Body of pancreas (tissue), 4 donors: Measurements from ENCODE around the gene HTR2B.

ENCODE experiments used
- POLR2A ChIP-seq, 3 donors: fragments of 450-650 bp; IDR thresholded peaks; one replicate each; pipeline ENCODE4 v1.6.1; 2016; ENCODE audit warnings: antibody characterized with exemption in 3 of 3, mild to moderate bottlenecking in 2 of 3
- TF ChIP-seq, protein P1 (sequence below), 7 experiments: fragments of 450-650 bp in 4 of 7; fragments of 200-600 bp in 3 of 7; sonication (generic) in 3 of 7; IDR thresholded peaks; one replicate each; pipeline ENCODE4 v1.5.1; 2016 to 2019; ENCODE audit warnings: antibody characterized with exemption in 7 of 7

DNA sequence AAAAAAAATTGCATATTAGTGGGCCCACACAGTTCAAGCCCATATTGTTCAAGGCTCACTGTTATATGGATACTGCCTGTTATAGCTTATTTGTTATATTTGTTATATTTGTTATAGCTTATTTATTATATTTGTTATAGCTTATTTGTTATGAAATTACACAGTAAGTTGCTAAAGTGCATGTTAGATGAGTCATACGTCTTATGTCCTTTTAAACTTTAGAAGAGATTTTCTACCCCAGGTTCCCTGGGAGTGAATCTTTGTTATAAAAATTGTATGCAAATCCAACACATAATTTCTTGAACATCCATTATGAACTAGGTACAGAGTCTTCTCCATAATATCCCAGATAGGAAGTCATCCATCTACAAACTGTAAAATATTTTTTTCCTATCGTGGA lies 22.1 kb downstream of the HTR2B start:
- TF ChIP-seq, protein P1, sequence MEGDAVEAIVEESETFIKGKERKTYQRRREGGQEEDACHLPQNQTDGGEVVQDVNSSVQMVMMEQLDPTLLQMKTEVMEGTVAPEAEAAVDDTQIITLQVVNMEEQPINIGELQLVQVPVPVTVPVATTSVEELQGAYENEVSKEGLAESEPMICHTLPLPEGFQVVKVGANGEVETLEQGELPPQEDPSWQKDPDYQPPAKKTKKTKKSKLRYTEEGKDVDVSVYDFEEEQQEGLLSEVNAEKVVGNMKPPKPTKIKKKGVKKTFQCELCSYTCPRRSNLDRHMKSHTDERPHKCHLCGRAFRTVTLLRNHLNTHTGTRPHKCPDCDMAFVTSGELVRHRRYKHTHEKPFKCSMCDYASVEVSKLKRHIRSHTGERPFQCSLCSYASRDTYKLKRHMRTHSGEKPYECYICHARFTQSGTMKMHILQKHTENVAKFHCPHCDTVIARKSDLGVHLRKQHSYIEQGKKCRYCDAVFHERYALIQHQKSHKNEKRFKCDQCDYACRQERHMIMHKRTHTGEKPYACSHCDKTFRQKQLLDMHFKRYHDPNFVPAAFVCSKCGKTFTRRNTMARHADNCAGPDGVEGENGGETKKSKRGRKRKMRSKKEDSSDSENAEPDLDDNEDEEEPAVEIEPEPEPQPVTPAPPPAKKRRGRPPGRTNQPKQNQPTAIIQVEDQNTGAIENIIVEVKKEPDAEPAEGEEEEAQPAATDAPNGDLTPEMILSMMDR (IDR thresholded peaks at IDR 0.05), result no peak
- TF ChIP-seq POLR2A (IDR thresholded peaks at IDR 0.05), result no peak
